PC-3 (cell line): ENCODE data around the gene ASCC3. TPM values are rescaled to one million over a fixed set of nuclear protein-coding genes. Genes with fewer than 3 reads are reported as not detected.
A peak's percentile ranks its signal among the peaks of the same experiment; 100 is the strongest.

ENCODE experiments used
- ATAC-seq: fragments of 200-7000 bp; cut with Tn5 transposase; 2 replicates; pipeline ENCODE4 v1.9.1; 2020; ENCODE audit warnings: mild to moderate bottlenecking, moderate library complexity
- BruUV-seq: library from RNA; stranded (reverse); fragments of 400-500 nt; replicated peaks from 2 replicates; lab custom pipeline; 2021; lab: Mats Ljungman, UMichigan
- CTCF ChIA-PET: fragments of 300-600 bp; sonication (Branson Sonifier 250); formaldehyde crosslinking; loops from one replicate; lab custom pipeline; 2022; ENCODE audit warnings: antibody characterized with exemption; lab: Charles Lee
- POLR2A ChIA-PET: fragments of 300-600 bp; sonication (Branson Sonifier 250); formaldehyde crosslinking; loops from one replicate; lab custom pipeline; 2022; ENCODE audit warnings: antibody characterized with exemption; ENCODE audit not compliant: unreplicated experiment; lab: Charles Lee
- DNase-seq: peaks from one replicate; pipeline ENCODE4 v3.0.0-alpha.2; 2015
- H2AFZ ChIP-seq: fragments of 300-600 bp; sonication (generic); 2 replicates; pipeline ENCODE4 v1.6.0; 2016; ENCODE audit warnings: antibody characterized with exemption, low read length
- H3F3A ChIP-seq: fragments of 300-600 bp; sonication (generic); one replicate; pipeline ENCODE4 v1.6.0; 2017; ENCODE audit warnings: antibody characterized with exemption, low read length, control low read depth, mild to moderate bottlenecking; ENCODE audit not compliant: unreplicated experiment
- H3K27ac ChIP-seq: fragments of 300-600 bp; sonication (generic); 2 replicates; pipeline ENCODE4 v1.5.1; 2016; ENCODE audit warnings: mild to moderate bottlenecking, low read length
- H3K27me3 ChIP-seq: fragments of 300-600 bp; sonication (generic); 2 replicates; pipeline ENCODE4 v1.6.1; 2016; ENCODE audit warnings: low read length, mixed read lengths
- H3K36me3 ChIP-seq: fragments of 300-600 bp; sonication (generic); 2 replicates; pipeline ENCODE4 v1.6.1; 2016; ENCODE audit warnings: low read depth, mixed run types, low read length, mixed read lengths
- H3K4me1 ChIP-seq: fragments of 300-600 bp; sonication (generic); 2 replicates; pipeline ENCODE4 v1.5.1; 2016; ENCODE audit warnings: low read length; ENCODE audit not compliant: insufficient read depth
- H3K4me2 ChIP-seq: fragments of 300-600 bp; sonication (generic); 2 replicates; pipeline ENCODE4 v1.6.0; 2016; ENCODE audit warnings: low read length
- H3K4me3 ChIP-seq: fragments of 300-600 bp; sonication (generic); 2 replicates; pipeline ENCODE4 v1.5.1; 2016; ENCODE audit warnings: mild to moderate bottlenecking, low read length, mixed read lengths
- H3K79me2 ChIP-seq: fragments of 300-600 bp; sonication (generic); 2 replicates; pipeline ENCODE4 v1.6.1; 2017; ENCODE audit warnings: low read length, mixed read lengths
- H3K9ac ChIP-seq: fragments of 300-600 bp; sonication (generic); 2 replicates; pipeline ENCODE4 v1.6.0; 2016; ENCODE audit warnings: mild to moderate bottlenecking, low read length
- H3K9me2 ChIP-seq: fragments of 300-600 bp; sonication (generic); replicated peaks from 2 replicates; pipeline ENCODE4 v1.6.1; 2016; ENCODE audit warnings: mixed run types, low read length, mixed read lengths
- H3K9me3 ChIP-seq: fragments of 300-600 bp; sonication (generic); 2 replicates; pipeline ENCODE4 v1.6.1; 2016; ENCODE audit warnings: low read length, mixed read lengths
- H4K20me1 ChIP-seq: fragments of 300-600 bp; sonication (generic); 2 replicates; pipeline ENCODE4 v1.6.1; 2016; ENCODE audit warnings: low read length, mixed read lengths
- EZH2 ChIP-seq: fragments of 300-600 bp; sonication (generic); IDR thresholded peaks from one replicate; pipeline ENCODE4 v1.6.1; 2017; ENCODE audit warnings: antibody characterized with exemption, mild to moderate bottlenecking, low read length; ENCODE audit not compliant: unreplicated experiment
- EZH2phosphoT487 ChIP-seq: fragments of 300-600 bp; sonication (generic); IDR thresholded peaks from 2 replicates; pipeline ENCODE4 v1.6.1; 2018; ENCODE audit warnings: mild to moderate bottlenecking, antibody characterized with exemption, low read length, borderline replicate concordance
- intact Hi-C: fragments of 100-400 bp; cut with micrococcal nuclease; formaldehyde crosslinking; loops from 2 replicates; pipeline ENCODE4 v1.9.0; 2023
- total RNA-seq: library from RNA; depleted of rRNA; stranded (reverse); fragments of >200 nt; gene quantifications from 2 replicates; pipeline ENCODE4 v1.2.3, GENCODE V29; 2014
- TF ChIP-seq, protein P1 (sequence below): fragments of 300-600 bp; sonication (generic); conservative IDR thresholded peaks from 2 replicates; pipeline ENCODE4 v1.5.1; 2017; ENCODE audit warnings: antibody characterized with exemption, low read depth, mild to moderate bottlenecking, low read length

The ASCC3 gene
- total RNA-seq, 1 experiment from 2014 or later, result 27.7 TPM

DNA sequence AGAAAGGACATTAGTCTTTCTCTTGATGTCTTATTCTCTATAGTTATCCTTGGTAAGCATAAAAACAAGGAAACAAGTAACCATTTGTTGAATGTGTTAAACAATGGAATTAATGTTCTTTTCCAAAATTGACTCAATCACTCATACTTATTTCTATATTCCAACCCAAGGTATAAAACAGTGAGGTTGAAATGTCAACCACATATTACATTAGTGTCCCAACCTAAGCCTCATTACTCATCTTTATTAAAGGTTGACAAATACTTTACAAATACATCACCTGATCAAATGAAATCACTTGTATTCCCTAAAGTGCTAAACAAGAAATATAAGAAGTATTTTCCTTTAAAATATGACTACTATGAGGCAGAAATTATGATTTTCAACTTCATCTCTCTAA, 100.5 kb downstream of the ASCC3 start:
- intact Hi-C loops, result loop anchor here (2.0 to 5.0 kb wide), 2 partner anchors 288 to 612 kb away; partner anchors contain the start of gene GRIK2
- Histone ChIP-seq H3F3A (no peaks in the 10 kb centered on the region), H3K9ac (peak overlapping the region; percentile 22; the same call in 1 of the 2 replicates), H3K36me3 (no peaks in the 10 kb centered on the region), H3K9me3 (no peaks in the 10 kb centered on the region), H3K79me2 (no peaks in the 10 kb centered on the region), H3K9me2 (no peaks in the 10 kb centered on the region), H3K27me3 (no peaks in the 10 kb centered on the region), H3K4me3 (no peak overlapping the region), H3K4me1 (peaks cover 13% of the 10 kb centered on the region), H2AFZ (no peak overlapping the region), H3K4me2 (peak overlapping the region; percentile 27; the same call in 1 of the 2 replicates), H3K27ac (peak overlapping the region; percentile 88), H4K20me1 (no peaks in the 10 kb centered on the region)
- ChIA-PET CTCF (interaction anchor here (0.6 kb wide), 1 partner anchor 325 kb away, joined by 4 read pairs; no protein-coding TSS in a partner anchor), POLR2A (no interaction called here)
- ATAC-seq, result peak; percentile 96
- BruUV-seq, result no TSS peak
- TF ChIP-seq, protein P1, sequence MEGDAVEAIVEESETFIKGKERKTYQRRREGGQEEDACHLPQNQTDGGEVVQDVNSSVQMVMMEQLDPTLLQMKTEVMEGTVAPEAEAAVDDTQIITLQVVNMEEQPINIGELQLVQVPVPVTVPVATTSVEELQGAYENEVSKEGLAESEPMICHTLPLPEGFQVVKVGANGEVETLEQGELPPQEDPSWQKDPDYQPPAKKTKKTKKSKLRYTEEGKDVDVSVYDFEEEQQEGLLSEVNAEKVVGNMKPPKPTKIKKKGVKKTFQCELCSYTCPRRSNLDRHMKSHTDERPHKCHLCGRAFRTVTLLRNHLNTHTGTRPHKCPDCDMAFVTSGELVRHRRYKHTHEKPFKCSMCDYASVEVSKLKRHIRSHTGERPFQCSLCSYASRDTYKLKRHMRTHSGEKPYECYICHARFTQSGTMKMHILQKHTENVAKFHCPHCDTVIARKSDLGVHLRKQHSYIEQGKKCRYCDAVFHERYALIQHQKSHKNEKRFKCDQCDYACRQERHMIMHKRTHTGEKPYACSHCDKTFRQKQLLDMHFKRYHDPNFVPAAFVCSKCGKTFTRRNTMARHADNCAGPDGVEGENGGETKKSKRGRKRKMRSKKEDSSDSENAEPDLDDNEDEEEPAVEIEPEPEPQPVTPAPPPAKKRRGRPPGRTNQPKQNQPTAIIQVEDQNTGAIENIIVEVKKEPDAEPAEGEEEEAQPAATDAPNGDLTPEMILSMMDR, result no peak
- no peak for TF ChIP-seq EZH2phosphoT487
- no peak for TF ChIP-seq EZH2
- DNase-seq, result peak; percentile 66

DNA sequence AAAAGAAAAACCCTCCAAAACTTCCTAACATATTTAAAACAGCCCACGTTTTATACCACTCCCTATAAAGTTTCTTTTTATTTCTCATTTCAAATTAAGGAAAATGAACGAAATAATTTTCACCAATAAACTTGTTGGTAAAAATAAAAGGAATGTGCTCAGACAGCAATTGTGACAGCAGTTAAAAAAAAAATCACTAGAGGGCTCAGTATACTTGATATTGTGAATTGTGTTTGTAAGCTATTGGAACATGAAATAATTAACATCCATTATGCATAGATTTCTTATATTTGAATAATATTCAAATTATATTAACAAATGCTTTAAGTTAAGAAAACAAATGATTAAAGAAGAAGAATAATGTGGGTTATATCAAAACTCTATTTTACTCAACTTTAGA, 105.5 kb downstream of the ASCC3 start:
- Histone ChIP-seq H3K9me2 (no peaks in the 10 kb centered on the region), H3K36me3 (no peaks in the 10 kb centered on the region), H3K4me3 (no peak overlapping the region), H3F3A (no peaks in the 10 kb centered on the region), H3K27me3 (no peaks in the 10 kb centered on the region), H2AFZ (no peak overlapping the region), H3K4me1 (peaks cover 9% of the 10 kb centered on the region), H3K79me2 (no peaks in the 10 kb centered on the region), H3K4me2 (no peak overlapping the region), H3K27ac (no peak overlapping the region), H3K9me3 (no peaks in the 10 kb centered on the region), H3K9ac (no peak overlapping the region), H4K20me1 (no peaks in the 10 kb centered on the region)
- ChIA-PET CTCF (no interaction called here), POLR2A (no interaction called here)
- ATAC-seq, result no peak
- intact Hi-C loops, result loop anchor here (5.0 to 10.0 kb wide), 3 partner anchors 72 to 449 kb away; partner anchors contain the start of gene ASCC3
- BruUV-seq, result no TSS peak
- peak; percentile 34 for DNase-seq
- TF ChIP-seq EZH2phosphoT487, result no peak
- TF ChIP-seq, protein P1, result peak; percentile 60

DNA sequence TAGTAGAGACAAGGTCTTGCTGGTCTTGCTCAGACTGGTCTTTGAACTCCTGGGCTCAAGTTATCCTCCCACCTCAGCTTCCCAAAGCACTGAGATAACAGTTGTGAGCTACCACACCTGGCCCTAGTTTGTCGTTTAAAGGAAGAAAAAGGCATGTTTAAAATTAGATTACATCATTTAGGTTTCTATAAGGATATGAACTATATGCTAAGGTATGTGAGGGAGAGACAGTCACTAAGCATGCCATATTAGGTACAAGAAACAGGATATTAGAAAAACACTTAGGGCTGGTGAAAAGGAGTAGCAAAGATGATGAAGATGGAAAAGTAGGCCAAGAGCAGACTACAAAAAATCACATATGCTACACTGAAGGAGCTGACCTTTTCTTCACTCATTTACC, 106.4 kb downstream of the ASCC3 start:
- no peak overlapping the region for H3K4me3 ChIP-seq
- POLR2A ChIA-PET, result no interaction called here
- BruUV-seq, result no TSS peak
- H3K27ac ChIP-seq, result no peak overlapping the region
- H3K4me2 ChIP-seq, result no peak overlapping the region
- H3F3A ChIP-seq, result no peaks in the 10 kb centered on the region
- intact Hi-C loops, result loop anchor here (5.0 to 10.0 kb wide), 3 partner anchors 73 to 450 kb away; partner anchors contain the start of gene ASCC3
- H2AFZ ChIP-seq, result no peak overlapping the region
- no peaks in the 10 kb centered on the region for H4K20me1 ChIP-seq
- no peaks in the 10 kb centered on the region for H3K4me1 ChIP-seq
- H3K79me2 ChIP-seq, result no peaks in the 10 kb centered on the region
- CTCF ChIA-PET, result no interaction called here
- TF ChIP-seq EZH2 (no peak), EZH2phosphoT487 (no peak)
- TF ChIP-seq, protein P1, result no peak
- no peaks in the 10 kb centered on the region for H3K27me3 ChIP-seq
- ATAC-seq, result no peak
- H3K9me3 ChIP-seq, result no peaks in the 10 kb centered on the region
- no peaks in the 10 kb centered on the region for H3K9me2 ChIP-seq
- H3K36me3 ChIP-seq, result no peaks in the 10 kb centered on the region
- peak; percentile 3 for DNase-seq
- H3K9ac ChIP-seq, result no peak overlapping the region
